OCI-LY1 (cell line): ENCODE data around the gene CACNG3.

ENCODE experiments used
- EZH2 ChIP-seq: fragments of 200-600 bp; sonication (generic), shearing (Covaris generic); IDR thresholded peaks from 2 replicates; pipeline ENCODE4 v1.8.0; 2017; ENCODE audit warnings: borderline replicate concordance, mixed run types, mild to moderate bottlenecking, antibody characterized with exemption, low read length, moderate library complexity, mixed read lengths
- TF ChIP-seq, protein P1 (sequence below): fragments of 200-600 bp; sonication (generic), shearing (Covaris generic); IDR thresholded peaks from 2 replicates; pipeline ENCODE4 v1.5.1; 2017; ENCODE audit warnings: mild to moderate bottlenecking, antibody characterized with exemption, low read length, moderate library complexity, mixed read lengths

DNA sequence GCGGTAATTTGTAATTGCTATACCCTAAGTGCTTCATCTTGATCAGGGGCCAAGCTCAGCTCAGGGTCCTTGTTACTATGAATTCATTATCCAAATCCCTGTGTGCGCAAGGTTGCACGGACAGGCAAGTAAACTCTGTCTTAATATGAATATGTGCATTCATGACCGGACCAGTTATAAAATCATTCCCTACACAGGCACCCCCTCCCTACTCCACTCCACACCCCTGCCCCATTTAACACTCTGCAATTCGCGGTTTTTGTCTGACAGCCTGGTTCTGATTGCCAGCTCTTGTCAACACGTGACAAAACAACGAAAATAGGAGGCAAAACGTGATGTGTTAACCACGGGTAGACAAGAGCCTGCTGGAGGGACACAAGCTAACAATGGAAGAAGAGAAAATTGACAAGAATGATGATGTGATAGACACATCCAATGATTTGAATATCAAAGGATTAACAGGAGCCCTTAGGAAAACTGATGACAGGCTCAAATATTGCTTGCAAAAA, 76.5 kb downstream of the CACNG3 start:
- TF ChIP-seq, protein P1, sequence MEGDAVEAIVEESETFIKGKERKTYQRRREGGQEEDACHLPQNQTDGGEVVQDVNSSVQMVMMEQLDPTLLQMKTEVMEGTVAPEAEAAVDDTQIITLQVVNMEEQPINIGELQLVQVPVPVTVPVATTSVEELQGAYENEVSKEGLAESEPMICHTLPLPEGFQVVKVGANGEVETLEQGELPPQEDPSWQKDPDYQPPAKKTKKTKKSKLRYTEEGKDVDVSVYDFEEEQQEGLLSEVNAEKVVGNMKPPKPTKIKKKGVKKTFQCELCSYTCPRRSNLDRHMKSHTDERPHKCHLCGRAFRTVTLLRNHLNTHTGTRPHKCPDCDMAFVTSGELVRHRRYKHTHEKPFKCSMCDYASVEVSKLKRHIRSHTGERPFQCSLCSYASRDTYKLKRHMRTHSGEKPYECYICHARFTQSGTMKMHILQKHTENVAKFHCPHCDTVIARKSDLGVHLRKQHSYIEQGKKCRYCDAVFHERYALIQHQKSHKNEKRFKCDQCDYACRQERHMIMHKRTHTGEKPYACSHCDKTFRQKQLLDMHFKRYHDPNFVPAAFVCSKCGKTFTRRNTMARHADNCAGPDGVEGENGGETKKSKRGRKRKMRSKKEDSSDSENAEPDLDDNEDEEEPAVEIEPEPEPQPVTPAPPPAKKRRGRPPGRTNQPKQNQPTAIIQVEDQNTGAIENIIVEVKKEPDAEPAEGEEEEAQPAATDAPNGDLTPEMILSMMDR: no peak
- no peak for TF ChIP-seq EZH2
